ENCODE data around the gene ZBTB20. TPM values are rescaled to one million over a fixed set of nuclear protein-coding genes. Genes with fewer than 3 reads are reported as not detected.

Gene ZBTB20
- total RNA-seq = 100 to 1,000 TPM; 148 to 242 (median 188) TPM

- DNase-seq = peak; percentile 69 to 70
- 0 to 1% methylated on average over 37 to 38 of the region's 72 CpGs for WGBS, 2 donors
- intact Hi-C loops (cut with DNase I) = no loop called here
- Histone ChIP-seq H3K9me3 (no peaks in the 10 kb centered on the region), H3K36me3 (no peaks in the 10 kb centered on the region), H3K4me1 (peaks cover 0 to 12% of the 10 kb centered on the region in 2 donors), H3K4me3 (replicated peaks in 1 of 3) (peak within 1 kb of the TSS; percentile 52 to 98 (median 92)), H3K27ac (peak within 1 kb of the TSS; percentile 98 to 99 (median 98)), H3K27me3 (no peaks in the 10 kb centered on the region)
- TF ChIP-seq CTCF (IDR thresholded peaks at IDR 0.05) (no peak), POLR2A (IDR thresholded peaks at IDR 0.05) (peak in 1 of 2 donors; percentile 57)
Measured at GRCh38 chr3:115146418-115147328, at the start of gene ZBTB20. Gene ZBTB20 (minus strand): TSS chr3:115147288.

- no peaks in the 10 kb centered on the region for H3K36me3 ChIP-seq
- no peaks in the 10 kb centered on the region for H3K9me3 ChIP-seq
- intact Hi-C loops (cut with DNase I) = no loop called here
- no peaks in the 10 kb centered on the region for H3K4me1 ChIP-seq
- WGBS, 2 donors = 88 to 89% methylated on average over 4 of the region's 4 CpGs
- H3K4me3 ChIP-seq (replicated peaks in 1 of 3) = no peak overlapping the region
- no peaks in the 10 kb centered on the region for H3K27me3 ChIP-seq
- no peak for DNase-seq
- H3K27ac ChIP-seq = no peak overlapping the region
- TF ChIP-seq POLR2A (IDR thresholded peaks at IDR 0.05) (no peak), CTCF (IDR thresholded peaks at IDR 0.05) (no peak)
Measured at GRCh38 chr3:115194476-115194875, 47.4 kb upstream of the ZBTB20 start.

- no peak overlapping the region for H3K27ac ChIP-seq
- no peaks in the 10 kb centered on the region for H3K9me3 ChIP-seq
- no peaks in the 10 kb centered on the region for H3K36me3 ChIP-seq
- DNase-seq = no peak
- intact Hi-C loops (cut with DNase I) = no loop called here
- H3K27me3 ChIP-seq = no peaks in the 10 kb centered on the region
- H3K4me1 ChIP-seq = no peaks in the 10 kb centered on the region
- no peak overlapping the region for H3K4me3 ChIP-seq (replicated peaks in 1 of 3)
- TF ChIP-seq CTCF (IDR thresholded peaks at IDR 0.05) (no peak), POLR2A (IDR thresholded peaks at IDR 0.05) (no peak)
Measured at GRCh38 chr3:115190747-115191146, 43.7 kb upstream of the ZBTB20 start.

GRCh38 chr3:115187149-115187757 lies 40.2 kb upstream of the ZBTB20 start:
- intact Hi-C loops (cut with DNase I) = no loop called here
- Histone ChIP-seq H3K9me3 (no peaks in the 10 kb centered on the region), H3K4me3 (replicated peaks in 1 of 3) (no peak overlapping the region), H3K27me3 (no peaks in the 10 kb centered on the region), H3K36me3 (no peaks in the 10 kb centered on the region), H3K4me1 (no peaks in the 10 kb centered on the region), H3K27ac (no peak overlapping the region)
- no peak for TF ChIP-seq POLR2A (IDR thresholded peaks at IDR 0.05)
- TF ChIP-seq CTCF (IDR thresholded peaks at IDR 0.05) = no peak
- DNase-seq = no peak
- WGBS, 2 donors = 86% methylated on average over 4 of the region's 4 CpGs

All from thyroid gland (tissue), 4 donors.